ENCODE data around the gene KANSL3.
A peak's percentile ranks its signal among the peaks of the same experiment; 100 is the strongest.

KANSL3 gene

GRCh38 chr2:96647681-96648080 lies 9.6 kb upstream of the KANSL3 start:
- Mint-ChIP-seq H3K9me3 (no peaks in the 10 kb centered on the region), H3K27ac (ENCODE audit: low read depth) (no peak overlapping the region), H3K27me3 (peaks cover 21% of the 10 kb centered on the region), H3K36me3 (ENCODE audit: insufficient read depth) (peaks cover 1% of the 10 kb centered on the region), H3K4me3 (no peak overlapping the region), H3K4me1 (no peaks in the 10 kb centered on the region)
- ATAC-seq (replicated peaks; ENCODE audit: extremely low read depth, poor library complexity, severe bottlenecking): no peak
- DNase-seq (ENCODE audit: low spot score in 2 of 2): no peak

GRCh38 chr2:96642564-96643360 lies 4.7 kb upstream of the KANSL3 start, which contains the start of gene FER1L5:
Gene FER1L5 (plus strand): TSS chr2:96642764. CDS start chr2:96642837, 73 bp downstream.
- Mint-ChIP-seq H3K27me3 (no peaks in the 10 kb centered on the region), H3K36me3 (ENCODE audit: insufficient read depth) (peaks cover 2% of the 10 kb centered on the region), H3K4me3 (no peak within 1 kb of the TSS), H3K9me3 (no peaks in the 10 kb centered on the region), H3K27ac (ENCODE audit: low read depth) (no peak within 1 kb of the TSS), H3K4me1 (no peaks in the 10 kb centered on the region)
- no peak for ATAC-seq (replicated peaks; ENCODE audit: extremely low read depth, poor library complexity, severe bottlenecking)
- DNase-seq (ENCODE audit: low spot score in 2 of 2): no peak

- DNase-seq (ENCODE audit: low spot score in 2 of 2) (peak; percentile 67 to 81), ATAC-seq (replicated peaks; ENCODE audit: extremely low read depth, poor library complexity, severe bottlenecking) (peak; percentile 88)
- Mint-ChIP-seq H3K9me3 (no peaks in the 10 kb centered on the region), H3K27ac (ENCODE audit: low read depth) (peak overlapping the region; percentile 96), H3K36me3 (ENCODE audit: insufficient read depth) (peaks cover 21% of the 10 kb centered on the region), H3K4me3 (peak overlapping the region; percentile 91), H3K27me3 (no peaks in the 10 kb centered on the region), H3K4me1 (peaks cover 30% of the 10 kb centered on the region)
Observed at GRCh38 chr2:96637385-96638143, 548 bp downstream of the KANSL3 start.

GRCh38 chr2:96636551-96637171 lies 1.5 kb downstream of the KANSL3 start:
- ATAC-seq (replicated peaks; ENCODE audit: extremely low read depth, poor library complexity, severe bottlenecking): no peak
- DNase-seq (ENCODE audit: low spot score in 2 of 2): no peak
- Mint-ChIP-seq H3K4me3 (peak overlapping the region; percentile 91), H3K27ac (ENCODE audit: low read depth) (peak overlapping the region; percentile 96), H3K4me1 (peaks cover 35% of the 10 kb centered on the region), H3K9me3 (no peaks in the 10 kb centered on the region), H3K27me3 (no peaks in the 10 kb centered on the region), H3K36me3 (ENCODE audit: insufficient read depth) (peaks cover 26% of the 10 kb centered on the region)

- no peak overlapping the region for H3K4me3 Mint-ChIP-seq
- peaks cover 45% of the 10 kb centered on the region for H3K36me3 Mint-ChIP-seq (ENCODE audit: insufficient read depth)
Observed at GRCh38 chr2:96633641-96634040, 4.5 kb downstream of the KANSL3 start.

GRCh38 chr2:96631804-96632435 lies 6.2 kb downstream of the KANSL3 start:
- Mint-ChIP-seq H3K27ac (ENCODE audit: low read depth) (no peak overlapping the region), H3K27me3 (no peaks in the 10 kb centered on the region), H3K36me3 (ENCODE audit: insufficient read depth) (peaks cover 46% of the 10 kb centered on the region), H3K9me3 (no peaks in the 10 kb centered on the region), H3K4me3 (no peak overlapping the region), H3K4me1 (peaks cover 45% of the 10 kb centered on the region)
- DNase-seq (ENCODE audit: low spot score in 2 of 2) (no peak), ATAC-seq (replicated peaks; ENCODE audit: extremely low read depth, poor library complexity, severe bottlenecking) (no peak)

More at GRCh38 chr2:96633641-96634040, 4.5 kb downstream of the KANSL3 start:
- no peak for DNase-seq (ENCODE audit: low spot score in 2 of 2)
- Mint-ChIP-seq H3K4me1 (peaks cover 40% of the 10 kb centered on the region), H3K9me3 (no peaks in the 10 kb centered on the region), H3K27ac (ENCODE audit: low read depth) (no peak overlapping the region), H3K27me3 (no peaks in the 10 kb centered on the region)
- ATAC-seq (replicated peaks; ENCODE audit: extremely low read depth, poor library complexity, severe bottlenecking): no peak

GRCh38 chr2:96626553-96626942 lies 11.6 kb downstream of the KANSL3 start:
- Mint-ChIP-seq H3K36me3 (ENCODE audit: insufficient read depth) (peaks cover 39% of the 10 kb centered on the region), H3K4me3 (no peak overlapping the region), H3K27me3 (no peaks in the 10 kb centered on the region), H3K9me3 (no peaks in the 10 kb centered on the region), H3K27ac (ENCODE audit: low read depth) (peak overlapping the region; percentile 13), H3K4me1 (peaks cover 33% of the 10 kb centered on the region)
- no peak for ATAC-seq (replicated peaks; ENCODE audit: extremely low read depth, poor library complexity, severe bottlenecking)
- no peak for DNase-seq (ENCODE audit: low spot score in 2 of 2)

- no peak overlapping the region for H3K4me3 Mint-ChIP-seq
- H3K27me3 Mint-ChIP-seq: no peaks in the 10 kb centered on the region
- peak overlapping the region; percentile 16 for H3K27ac Mint-ChIP-seq (ENCODE audit: low read depth)
- ATAC-seq (replicated peaks; ENCODE audit: extremely low read depth, poor library complexity, severe bottlenecking): no peak
- H3K4me1 Mint-ChIP-seq: peaks cover 33% of the 10 kb centered on the region
- no peaks in the 10 kb centered on the region for H3K9me3 Mint-ChIP-seq
- DNase-seq (ENCODE audit: low spot score in 2 of 2): no peak
- H3K36me3 Mint-ChIP-seq (ENCODE audit: insufficient read depth): peaks cover 34% of the 10 kb centered on the region
Observed at GRCh38 chr2:96625571-96626552, 12.2 kb downstream of the KANSL3 start.

- ATAC-seq (replicated peaks; ENCODE audit: extremely low read depth, poor library complexity, severe bottlenecking) (no peak), DNase-seq (ENCODE audit: low spot score in 2 of 2) (no peak)
- Mint-ChIP-seq H3K36me3 (ENCODE audit: insufficient read depth) (peaks cover 29% of the 10 kb centered on the region), H3K4me1 (peaks cover 40% of the 10 kb centered on the region), H3K4me3 (no peak overlapping the region), H3K9me3 (no peaks in the 10 kb centered on the region), H3K27me3 (no peaks in the 10 kb centered on the region), H3K27ac (ENCODE audit: low read depth) (peak overlapping the region; percentile 39)
Observed at GRCh38 chr2:96623116-96623515, 15.0 kb downstream of the KANSL3 start.

GRCh38 chr2:96622544-96622943 lies 15.6 kb downstream of the KANSL3 start:
- H3K27ac Mint-ChIP-seq (ENCODE audit: low read depth): no peak overlapping the region
- H3K27me3 Mint-ChIP-seq: no peaks in the 10 kb centered on the region
- no peak overlapping the region for H3K4me3 Mint-ChIP-seq
- H3K9me3 Mint-ChIP-seq: no peaks in the 10 kb centered on the region
- H3K4me1 Mint-ChIP-seq: peaks cover 35% of the 10 kb centered on the region
- DNase-seq (ENCODE audit: low spot score in 2 of 2): no peak
- no peak for ATAC-seq (replicated peaks; ENCODE audit: extremely low read depth, poor library complexity, severe bottlenecking)
- peaks cover 27% of the 10 kb centered on the region for H3K36me3 Mint-ChIP-seq (ENCODE audit: insufficient read depth)

- H3K27ac Mint-ChIP-seq (ENCODE audit: low read depth): no peak overlapping the region
Observed at GRCh38 chr2:96618596-96619283, 19.4 kb downstream of the KANSL3 start.

More at GRCh38 chr2:96618596-96619283, 19.4 kb downstream of the KANSL3 start:
- peaks cover 40% of the 10 kb centered on the region for H3K4me1 Mint-ChIP-seq
- no peak for ATAC-seq (replicated peaks; ENCODE audit: extremely low read depth, poor library complexity, severe bottlenecking)
- no peak overlapping the region for H3K4me3 Mint-ChIP-seq
- no peak for DNase-seq (ENCODE audit: low spot score in 2 of 2)
- H3K36me3 Mint-ChIP-seq (ENCODE audit: insufficient read depth): peaks cover 37% of the 10 kb centered on the region
- no peaks in the 10 kb centered on the region for H3K27me3 Mint-ChIP-seq
- H3K9me3 Mint-ChIP-seq: no peaks in the 10 kb centered on the region

Data from central memory CD8-positive, alpha-beta T cell (primary cell).